Measurements from ENCODE around the gene BPTF.
"Not testable (repeated sequence)": the region's sequence is repeated elsewhere in the genome, so short reads cannot be mapped to it uniquely, and the experiment has no call there.

BPTF gene

GRCh38 chr17:67785504-67785903 is 39.8 kb upstream of the BPTF start:
- H3K27me3 Mint-ChIP-seq (ENCODE audit: low read depth, poor library complexity), result peaks cover 10% of the 10 kb centered on the region
- H3K27ac Mint-ChIP-seq, result no peak overlapping the region
- no peak for DNase-seq
- H3K4me1 Mint-ChIP-seq, result no peaks in the 10 kb centered on the region
- no peak overlapping the region for H3K4me3 Mint-ChIP-seq
- H3K36me3 Mint-ChIP-seq (ENCODE audit: low read depth), result no peaks in the 10 kb centered on the region
- no peak for TF ChIP-seq CTCF (IDR thresholded peaks at IDR 0.05)
- no peaks in the 10 kb centered on the region for H3K9me3 Mint-ChIP-seq

GRCh38 chr17:67800495-67800928 is 24.8 kb upstream of the BPTF start:
- peak; percentile 70 for DNase-seq
- TF ChIP-seq CTCF (IDR thresholded peaks at IDR 0.05), result peak; percentile 55
- H3K27ac Mint-ChIP-seq, result no peak overlapping the region
- H3K4me3 Mint-ChIP-seq, result no peak overlapping the region
- H3K36me3 Mint-ChIP-seq (ENCODE audit: low read depth), result no peaks in the 10 kb centered on the region
- H3K4me1 Mint-ChIP-seq, result no peaks in the 10 kb centered on the region
- H3K9me3 Mint-ChIP-seq, result no peaks in the 10 kb centered on the region
- H3K27me3 Mint-ChIP-seq (ENCODE audit: low read depth, poor library complexity), result peaks cover 5% of the 10 kb centered on the region

- H3K27me3 Mint-ChIP-seq (ENCODE audit: low read depth, poor library complexity), result peaks cover 5% of the 10 kb centered on the region
Observed at GRCh38 chr17:67801626-67802175, 23.6 kb upstream of the BPTF start.

GRCh38 chr17:67810464-67810863 is 14.8 kb upstream of the BPTF start:
- no peak overlapping the region for H3K4me3 Mint-ChIP-seq
- no peaks in the 10 kb centered on the region for H3K36me3 Mint-ChIP-seq (ENCODE audit: low read depth)
- TF ChIP-seq CTCF (IDR thresholded peaks at IDR 0.05), result no peak
- H3K4me1 Mint-ChIP-seq, result no peaks in the 10 kb centered on the region
- H3K27ac Mint-ChIP-seq, result no peak overlapping the region
- DNase-seq, result no peak
- peaks cover 13% of the 10 kb centered on the region for H3K27me3 Mint-ChIP-seq (ENCODE audit: low read depth, poor library complexity)
- H3K9me3 Mint-ChIP-seq, result no peaks in the 10 kb centered on the region

More at GRCh38 chr17:67801626-67802175, 23.6 kb upstream of the BPTF start:
- TF ChIP-seq CTCF (IDR thresholded peaks at IDR 0.05), result no peak
- Mint-ChIP-seq H3K4me1 (no peaks in the 10 kb centered on the region), H3K27ac (no peak overlapping the region), H3K36me3 (ENCODE audit: low read depth) (no peaks in the 10 kb centered on the region), H3K4me3 (no peak overlapping the region), H3K9me3 (no peaks in the 10 kb centered on the region)
- no peak for DNase-seq

- not testable (repeated sequence) for H3K27ac Mint-ChIP-seq; H3K4me3 Mint-ChIP-seq; H3K4me1 Mint-ChIP-seq; DNase-seq; H3K36me3 Mint-ChIP-seq (ENCODE audit: low read depth); H3K9me3 Mint-ChIP-seq
- H3K27me3 Mint-ChIP-seq (ENCODE audit: low read depth, poor library complexity), result peaks cover 12% of the 10 kb centered on the region
Observed at GRCh38 chr17:67812380-67812779, 12.9 kb upstream of the BPTF start.

- peaks cover 16% of the 10 kb centered on the region for H3K4me1 Mint-ChIP-seq
- no peak for DNase-seq
- H3K27ac Mint-ChIP-seq, result no peak overlapping the region
- no peaks in the 10 kb centered on the region for H3K36me3 Mint-ChIP-seq (ENCODE audit: low read depth)
- TF ChIP-seq CTCF (IDR thresholded peaks at IDR 0.05), result no peak
- H3K9me3 Mint-ChIP-seq, result no peaks in the 10 kb centered on the region
- no peak overlapping the region for H3K4me3 Mint-ChIP-seq
- H3K27me3 Mint-ChIP-seq (ENCODE audit: low read depth, poor library complexity), result peaks cover 7% of the 10 kb centered on the region
Observed at GRCh38 chr17:67813803-67814180, 11.5 kb upstream of the BPTF start.

All from nephron progenitor cell (in vitro differentiated cells).